Stimulated activated CD8-positive, alpha-beta memory T cell treated with anti-CD3 and anti-CD28 coated beads, Interleukin-4, amount 100 ng/mL, for 1 hour (primary cell): ENCODE data around the gene PTPRM.

Experiments used
- DNase-seq, 2 donors: peaks; one replicate each; pipeline ENCODE4 v3.0.0-alpha.2; 2020; ENCODE audit warnings: low read depth in 2 of 2, low spot score in 1 of 2

PTPRM gene

GRCh38 chr18:8153887-8154583 lies 586.9 kb downstream of the PTPRM start:
- no peak for DNase-seq

- no peak for DNase-seq
These were observed 595.7 kb downstream of the PTPRM start for GRCh38 chr18:8162802-8163201.

- DNase-seq = no peak
These were observed 596.3 kb downstream of the PTPRM start for GRCh38 chr18:8163286-8163959.

GRCh38 chr18:8165095-8165494 lies 598.0 kb downstream of the PTPRM start:
- no peak for DNase-seq

GRCh38 chr18:8167026-8167425 lies 599.9 kb downstream of the PTPRM start:
- DNase-seq = no peak

GRCh38 chr18:8167673-8168072 lies 600.6 kb downstream of the PTPRM start:
- DNase-seq = no peak

GRCh38 chr18:8169722-8170121 lies 602.6 kb downstream of the PTPRM start:
- DNase-seq = no peak

- DNase-seq = no peak
These were observed 607.7 kb downstream of the PTPRM start for GRCh38 chr18:8174771-8175170.

GRCh38 chr18:8175501-8176061 lies 608.5 kb downstream of the PTPRM start:
- no peak for DNase-seq

GRCh38 chr18:8176109-8176508 lies 609.0 kb downstream of the PTPRM start:
- DNase-seq = no peak

GRCh38 chr18:8176554-8176953 lies 609.4 kb downstream of the PTPRM start:
- no peak for DNase-seq

- no peak for DNase-seq
These were observed 610.4 kb downstream of the PTPRM start for GRCh38 chr18:8177330-8178016.

- DNase-seq = no peak
These were observed 619.3 kb downstream of the PTPRM start for GRCh38 chr18:8186413-8186812.

GRCh38 chr18:8188184-8188583 lies 621.1 kb downstream of the PTPRM start:
- no peak for DNase-seq

- DNase-seq = no peak
These were observed 623.9 kb downstream of the PTPRM start for GRCh38 chr18:8190980-8191379.

GRCh38 chr18:8194431-8194830 lies 627.3 kb downstream of the PTPRM start:
- DNase-seq = no peak

- no peak for DNase-seq
These were observed 629.1 kb downstream of the PTPRM start for GRCh38 chr18:8196238-8196637.

GRCh38 chr18:8197499-8197898 lies 630.4 kb downstream of the PTPRM start:
- no peak for DNase-seq

- DNase-seq = no peak
These were observed 640.9 kb downstream of the PTPRM start for GRCh38 chr18:8207996-8208395.

GRCh38 chr18:8208716-8209115 lies 641.6 kb downstream of the PTPRM start:
- DNase-seq = no peak

- no peak for DNase-seq
These were observed 646.0 kb downstream of the PTPRM start for GRCh38 chr18:8212896-8213780.
